GM12878 (cell line): ENCODE results near the gene ROM1. TPM values are rescaled to one million over a fixed set of nuclear protein-coding genes. Genes with fewer than 3 reads are reported as not detected.

Experiments used
- BRCA1 ChIP-seq: IDR thresholded peaks from 2 replicates; pipeline ENCODE4 v1.6.1; 2011; ENCODE audit warnings: low read depth, low read length, improper control_type of control experiment
- CHD1 ChIP-seq: IDR thresholded peaks from 2 replicates; pipeline ENCODE4 v1.6.1; 2012; ENCODE audit warnings: low read depth, low read length, improper control_type of control experiment
- SUZ12 ChIP-seq: fragments of 200-600 bp; sonication (generic); IDR thresholded peaks from one replicate; pipeline ENCODE4 v1.6.1; 2018; ENCODE audit warnings: antibody characterized with exemption, mild to moderate bottlenecking; ENCODE audit not compliant: unreplicated experiment
- ZNF207 ChIP-seq: fragments of 450-650 bp; IDR thresholded peaks from 2 replicates; pipeline ENCODE4 v1.6.1; 2014; ENCODE audit warnings: antibody characterized with exemption, mild to moderate bottlenecking, borderline replicate concordance
- ZSCAN29 ChIP-seq: fragments of 450-650 bp; IDR thresholded peaks from 2 replicates; pipeline ENCODE4 v1.6.1; 2017; ENCODE audit warnings: mild to moderate bottlenecking, moderate library complexity
- polyA plus RNA-seq, 11 experiments: library from polyadenylated mRNA; depleted of rRNA in 4 of 11; unstranded in 6 of 11; stranded (reverse) in 5 of 11; fragments of >200 nt; fragmentation: Nextera tagmentation in 4 of 11; fragmentation: Illumina TruSeq in 1 of 11; extraction: Ambion mirVana in 4 of 11; extraction: Trizol in 1 of 11; gene quantifications; 1 replicate in 1 of 11; 2 replicates in 10 of 11; pipeline versions ENCODE4 v1.2.1 to v1.2.3, GENCODE V29; 2011 to 2016; ENCODE audit warnings: inconsistent platforms in 2 of 11, missing spikeins in 2 of 11, low read depth in 1 of 11
- total RNA-seq, 4 experiments: library from RNA; depleted of rRNA in 3 of 4; stranded (reverse); fragments of >200 nt in 3 of 4; fragmentation: Illumina TruSeq in 1 of 4; extraction: Trizol in 1 of 4; gene quantifications; 2 replicates each; pipeline versions ENCODE4 v1.2.1 to v1.2.3, GENCODE V29; 2013 to 2021
- TF ChIP-seq, protein P1 (sequence below): fragments of 450-650 bp; conservative IDR thresholded peaks from 2 replicates; pipeline ENCODE4 v1.6.1; 2017; ENCODE audit warnings: mild to moderate bottlenecking, moderate library complexity
- TF ChIP-seq, protein P2 (sequence below): IDR thresholded peaks from 2 replicates; pipeline ENCODE4 v1.6.1; 2011; ENCODE audit warnings: mild to moderate bottlenecking, low read depth, low read length, moderate library complexity; ENCODE audit not compliant: insufficient replicate concordance
- TF ChIP-seq, protein P3 (sequence below): fragments of 450-650 bp; IDR thresholded peaks from 2 replicates; pipeline ENCODE4 v1.6.1; 2016; ENCODE audit warnings: mild to moderate bottlenecking, moderate library complexity, borderline replicate concordance
- TF ChIP-seq, protein P4 (sequence below): IDR thresholded peaks from 2 replicates; pipeline ENCODE4 v1.6.1; 2012; ENCODE audit warnings: improper control_type of control experiment, low read depth, low read length; ENCODE audit not compliant: insufficient replicate concordance
- TF ChIP-seq, protein P5 (sequence below): fragments of 450-650 bp; IDR thresholded peaks from 2 replicates; pipeline ENCODE4 v1.6.1; 2017; ENCODE audit warnings: mild to moderate bottlenecking, moderate library complexity

ROM1 gene
- total and polyA plus RNA-seq, 10 of the 15 experiments (the other 5 are each of a cell fraction or from before 2014, with no cell fraction given), result 0.42 to 3.0 (median 1.1) TPM

DNA sequence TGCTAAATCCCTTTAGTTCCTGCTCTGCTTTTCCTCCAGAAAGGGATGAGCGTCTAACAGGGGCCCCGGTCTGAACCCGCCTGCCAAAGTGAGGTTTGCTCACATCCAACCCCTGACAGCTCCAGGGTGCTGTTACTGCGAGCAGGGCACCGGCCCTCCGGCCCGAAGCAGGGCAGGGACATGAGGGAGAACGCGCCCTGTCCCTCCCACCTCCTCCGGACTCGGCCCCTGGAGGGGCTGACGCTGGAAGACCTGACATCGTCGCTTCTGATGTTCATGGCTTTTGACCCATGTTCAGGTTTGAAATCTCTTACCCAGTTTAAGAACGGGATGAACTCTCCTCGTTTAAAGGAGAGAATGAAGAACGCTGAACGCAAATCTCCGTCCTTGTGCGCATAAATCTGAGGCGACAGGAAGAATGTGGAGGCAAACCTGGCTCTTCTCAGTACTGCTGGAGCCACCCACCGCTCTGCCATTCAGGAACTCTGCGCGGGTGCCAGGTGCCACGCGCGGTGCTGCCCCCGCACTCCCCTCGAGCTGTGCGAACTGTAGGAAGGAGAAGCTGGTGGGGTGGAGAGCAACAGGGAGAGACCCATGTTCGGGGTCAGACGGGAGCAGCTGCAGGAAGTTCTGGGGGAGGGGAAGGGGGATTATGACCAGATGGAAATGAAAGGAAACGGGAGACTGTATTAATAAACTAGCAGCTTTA is 38.5 kb upstream of the ROM1 start (continued):
- TF ChIP-seq, protein P1, sequence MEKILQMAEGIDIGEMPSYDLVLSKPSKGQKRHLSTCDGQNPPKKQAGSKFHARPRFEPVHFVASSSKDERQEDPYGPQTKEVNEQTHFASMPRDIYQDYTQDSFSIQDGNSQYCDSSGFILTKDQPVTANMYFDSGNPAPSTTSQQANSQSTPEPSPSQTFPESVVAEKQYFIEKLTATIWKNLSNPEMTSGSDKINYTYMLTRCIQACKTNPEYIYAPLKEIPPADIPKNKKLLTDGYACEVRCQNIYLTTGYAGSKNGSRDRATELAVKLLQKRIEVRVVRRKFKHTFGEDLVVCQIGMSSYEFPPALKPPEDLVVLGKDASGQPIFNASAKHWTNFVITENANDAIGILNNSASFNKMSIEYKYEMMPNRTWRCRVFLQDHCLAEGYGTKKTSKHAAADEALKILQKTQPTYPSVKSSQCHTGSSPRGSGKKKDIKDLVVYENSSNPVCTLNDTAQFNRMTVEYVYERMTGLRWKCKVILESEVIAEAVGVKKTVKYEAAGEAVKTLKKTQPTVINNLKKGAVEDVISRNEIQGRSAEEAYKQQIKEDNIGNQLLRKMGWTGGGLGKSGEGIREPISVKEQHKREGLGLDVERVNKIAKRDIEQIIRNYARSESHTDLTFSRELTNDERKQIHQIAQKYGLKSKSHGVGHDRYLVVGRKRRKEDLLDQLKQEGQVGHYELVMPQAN, result peak; percentile 78; the same call in 1 of the 2 replicates
- TF ChIP-seq ZSCAN29 (no peak), ZNF207 (no peak; the same call in 1 of the 2 replicates), BRCA1 (no peak), CHD1 (no peak), SUZ12 (no peak)
- TF ChIP-seq, protein P2, sequence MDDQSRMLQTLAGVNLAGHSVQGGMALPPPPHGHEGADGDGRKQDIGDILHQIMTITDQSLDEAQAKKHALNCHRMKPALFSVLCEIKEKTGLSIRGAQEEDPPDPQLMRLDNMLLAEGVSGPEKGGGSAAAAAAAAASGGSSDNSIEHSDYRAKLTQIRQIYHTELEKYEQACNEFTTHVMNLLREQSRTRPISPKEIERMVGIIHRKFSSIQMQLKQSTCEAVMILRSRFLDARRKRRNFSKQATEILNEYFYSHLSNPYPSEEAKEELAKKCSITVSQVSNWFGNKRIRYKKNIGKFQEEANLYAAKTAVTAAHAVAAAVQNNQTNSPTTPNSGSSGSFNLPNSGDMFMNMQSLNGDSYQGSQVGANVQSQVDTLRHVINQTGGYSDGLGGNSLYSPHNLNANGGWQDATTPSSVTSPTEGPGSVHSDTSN, result no peak
- TF ChIP-seq, protein P3, sequence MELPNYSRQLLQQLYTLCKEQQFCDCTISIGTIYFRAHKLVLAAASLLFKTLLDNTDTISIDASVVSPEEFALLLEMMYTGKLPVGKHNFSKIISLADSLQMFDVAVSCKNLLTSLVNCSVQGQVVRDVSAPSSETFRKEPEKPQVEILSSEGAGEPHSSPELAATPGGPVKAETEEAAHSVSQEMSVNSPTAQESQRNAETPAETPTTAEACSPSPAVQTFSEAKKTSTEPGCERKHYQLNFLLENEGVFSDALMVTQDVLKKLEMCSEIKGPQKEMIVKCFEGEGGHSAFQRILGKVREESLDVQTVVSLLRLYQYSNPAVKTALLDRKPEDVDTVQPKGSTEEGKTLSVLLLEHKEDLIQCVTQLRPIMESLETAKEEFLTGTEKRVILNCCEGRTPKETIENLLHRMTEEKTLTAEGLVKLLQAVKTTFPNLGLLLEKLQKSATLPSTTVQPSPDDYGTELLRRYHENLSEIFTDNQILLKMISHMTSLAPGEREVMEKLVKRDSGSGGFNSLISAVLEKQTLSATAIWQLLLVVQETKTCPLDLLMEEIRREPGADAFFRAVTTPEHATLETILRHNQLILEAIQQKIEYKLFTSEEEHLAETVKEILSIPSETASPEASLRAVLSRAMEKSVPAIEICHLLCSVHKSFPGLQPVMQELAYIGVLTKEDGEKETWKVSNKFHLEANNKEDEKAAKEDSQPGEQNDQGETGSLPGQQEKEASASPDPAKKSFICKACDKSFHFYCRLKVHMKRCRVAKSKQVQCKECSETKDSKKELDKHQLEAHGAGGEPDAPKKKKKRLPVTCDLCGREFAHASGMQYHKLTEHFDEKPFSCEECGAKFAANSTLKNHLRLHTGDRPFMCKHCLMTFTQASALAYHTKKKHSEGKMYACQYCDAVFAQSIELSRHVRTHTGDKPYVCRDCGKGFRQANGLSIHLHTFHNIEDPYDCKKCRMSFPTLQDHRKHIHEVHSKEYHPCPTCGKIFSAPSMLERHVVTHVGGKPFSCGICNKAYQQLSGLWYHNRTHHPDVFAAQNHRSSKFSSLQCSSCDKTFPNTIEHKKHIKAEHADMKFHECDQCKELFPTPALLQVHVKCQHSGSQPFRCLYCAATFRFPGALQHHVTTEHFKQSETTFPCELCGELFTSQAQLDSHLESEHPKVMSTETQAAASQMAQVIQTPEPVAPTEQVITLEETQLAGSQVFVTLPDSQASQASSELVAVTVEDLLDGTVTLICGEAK, result no peak
- TF ChIP-seq, protein P4, sequence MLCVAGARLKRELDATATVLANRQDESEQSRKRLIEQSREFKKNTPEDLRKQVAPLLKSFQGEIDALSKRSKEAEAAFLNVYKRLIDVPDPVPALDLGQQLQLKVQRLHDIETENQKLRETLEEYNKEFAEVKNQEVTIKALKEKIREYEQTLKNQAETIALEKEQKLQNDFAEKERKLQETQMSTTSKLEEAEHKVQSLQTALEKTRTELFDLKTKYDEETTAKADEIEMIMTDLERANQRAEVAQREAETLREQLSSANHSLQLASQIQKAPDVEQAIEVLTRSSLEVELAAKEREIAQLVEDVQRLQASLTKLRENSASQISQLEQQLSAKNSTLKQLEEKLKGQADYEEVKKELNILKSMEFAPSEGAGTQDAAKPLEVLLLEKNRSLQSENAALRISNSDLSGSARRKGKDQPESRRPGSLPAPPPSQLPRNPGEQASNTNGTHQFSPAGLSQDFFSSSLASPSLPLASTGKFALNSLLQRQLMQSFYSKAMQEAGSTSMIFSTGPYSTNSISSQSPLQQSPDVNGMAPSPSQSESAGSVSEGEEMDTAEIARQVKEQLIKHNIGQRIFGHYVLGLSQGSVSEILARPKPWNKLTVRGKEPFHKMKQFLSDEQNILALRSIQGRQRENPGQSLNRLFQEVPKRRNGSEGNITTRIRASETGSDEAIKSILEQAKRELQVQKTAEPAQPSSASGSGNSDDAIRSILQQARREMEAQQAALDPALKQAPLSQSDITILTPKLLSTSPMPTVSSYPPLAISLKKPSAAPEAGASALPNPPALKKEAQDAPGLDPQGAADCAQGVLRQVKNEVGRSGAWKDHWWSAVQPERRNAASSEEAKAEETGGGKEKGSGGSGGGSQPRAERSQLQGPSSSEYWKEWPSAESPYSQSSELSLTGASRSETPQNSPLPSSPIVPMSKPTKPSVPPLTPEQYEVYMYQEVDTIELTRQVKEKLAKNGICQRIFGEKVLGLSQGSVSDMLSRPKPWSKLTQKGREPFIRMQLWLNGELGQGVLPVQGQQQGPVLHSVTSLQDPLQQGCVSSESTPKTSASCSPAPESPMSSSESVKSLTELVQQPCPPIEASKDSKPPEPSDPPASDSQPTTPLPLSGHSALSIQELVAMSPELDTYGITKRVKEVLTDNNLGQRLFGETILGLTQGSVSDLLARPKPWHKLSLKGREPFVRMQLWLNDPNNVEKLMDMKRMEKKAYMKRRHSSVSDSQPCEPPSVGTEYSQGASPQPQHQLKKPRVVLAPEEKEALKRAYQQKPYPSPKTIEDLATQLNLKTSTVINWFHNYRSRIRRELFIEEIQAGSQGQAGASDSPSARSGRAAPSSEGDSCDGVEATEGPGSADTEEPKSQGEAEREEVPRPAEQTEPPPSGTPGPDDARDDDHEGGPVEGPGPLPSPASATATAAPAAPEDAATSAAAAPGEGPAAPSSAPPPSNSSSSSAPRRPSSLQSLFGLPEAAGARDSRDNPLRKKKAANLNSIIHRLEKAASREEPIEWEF, result no peak
- TF ChIP-seq, protein P5, sequence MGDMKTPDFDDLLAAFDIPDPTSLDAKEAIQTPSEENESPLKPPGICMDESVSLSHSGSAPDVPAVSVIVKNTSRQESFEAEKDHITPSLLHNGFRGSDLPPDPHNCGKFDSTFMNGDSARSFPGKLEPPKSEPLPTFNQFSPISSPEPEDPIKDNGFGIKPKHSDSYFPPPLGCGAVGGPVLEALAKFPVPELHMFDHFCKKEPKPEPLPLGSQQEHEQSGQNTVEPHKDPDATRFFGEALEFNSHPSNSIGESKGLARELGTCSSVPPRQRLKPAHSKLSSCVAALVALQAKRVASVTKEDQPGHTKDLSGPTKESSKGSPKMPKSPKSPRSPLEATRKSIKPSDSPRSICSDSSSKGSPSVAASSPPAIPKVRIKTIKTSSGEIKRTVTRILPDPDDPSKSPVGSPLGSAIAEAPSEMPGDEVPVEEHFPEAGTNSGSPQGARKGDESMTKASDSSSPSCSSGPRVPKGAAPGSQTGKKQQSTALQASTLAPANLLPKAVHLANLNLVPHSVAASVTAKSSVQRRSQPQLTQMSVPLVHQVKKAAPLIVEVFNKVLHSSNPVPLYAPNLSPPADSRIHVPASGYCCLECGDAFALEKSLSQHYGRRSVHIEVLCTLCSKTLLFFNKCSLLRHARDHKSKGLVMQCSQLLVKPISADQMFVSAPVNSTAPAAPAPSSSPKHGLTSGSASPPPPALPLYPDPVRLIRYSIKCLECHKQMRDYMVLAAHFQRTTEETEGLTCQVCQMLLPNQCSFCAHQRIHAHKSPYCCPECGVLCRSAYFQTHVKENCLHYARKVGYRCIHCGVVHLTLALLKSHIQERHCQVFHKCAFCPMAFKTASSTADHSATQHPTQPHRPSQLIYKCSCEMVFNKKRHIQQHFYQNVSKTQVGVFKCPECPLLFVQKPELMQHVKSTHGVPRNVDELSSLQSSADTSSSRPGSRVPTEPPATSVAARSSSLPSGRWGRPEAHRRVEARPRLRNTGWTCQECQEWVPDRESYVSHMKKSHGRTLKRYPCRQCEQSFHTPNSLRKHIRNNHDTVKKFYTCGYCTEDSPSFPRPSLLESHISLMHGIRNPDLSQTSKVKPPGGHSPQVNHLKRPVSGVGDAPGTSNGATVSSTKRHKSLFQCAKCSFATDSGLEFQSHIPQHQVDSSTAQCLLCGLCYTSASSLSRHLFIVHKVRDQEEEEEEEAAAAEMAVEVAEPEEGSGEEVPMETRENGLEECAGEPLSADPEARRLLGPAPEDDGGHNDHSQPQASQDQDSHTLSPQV, result no peak
